T-cell (primary cell): Measurements from ENCODE around the gene OSBPL10. TPM values are rescaled to one million over a fixed set of nuclear protein-coding genes. Genes with fewer than 3 reads are reported as not detected.

ENCODE experiments used
- total RNA-seq, 35 experiments: library from RNA in 6 of 35; stranded (reverse) in 6 of 35; fragments of 120-200 nt in 1 of 35; gene quantifications; one replicate each; pipeline versions ENCODE4 v1.2.1 to v1.2.4 and lab custom pipeline; 2013 to 2026

The OSBPL10 gene
- total RNA-seq, 5 donors from 2014 or later (not counting 1 experiment from before 2014, with no cell fraction given): 0.77 to 10.4 (median 2.1) TPM

Other genes starting within 250 kb of the OSBPL10 start
- 1 to 10 TPM in 1 of 5 donors, under 1 TPM in 2, not detected in 2; 0.25 to 1.3 (median 0.99) TPM for gene ZNF860, start 488 bp upstream of the OSBPL10 start, total RNA-seq
- 10 to 100 TPM; 20.2 to 26.6 (median 21.1) TPM for gene GPD1L, start 125.4 kb upstream of the OSBPL10 start, total RNA-seq